ENCODE data around the gene PIP4K2C.

Gene PIP4K2C

DNA sequence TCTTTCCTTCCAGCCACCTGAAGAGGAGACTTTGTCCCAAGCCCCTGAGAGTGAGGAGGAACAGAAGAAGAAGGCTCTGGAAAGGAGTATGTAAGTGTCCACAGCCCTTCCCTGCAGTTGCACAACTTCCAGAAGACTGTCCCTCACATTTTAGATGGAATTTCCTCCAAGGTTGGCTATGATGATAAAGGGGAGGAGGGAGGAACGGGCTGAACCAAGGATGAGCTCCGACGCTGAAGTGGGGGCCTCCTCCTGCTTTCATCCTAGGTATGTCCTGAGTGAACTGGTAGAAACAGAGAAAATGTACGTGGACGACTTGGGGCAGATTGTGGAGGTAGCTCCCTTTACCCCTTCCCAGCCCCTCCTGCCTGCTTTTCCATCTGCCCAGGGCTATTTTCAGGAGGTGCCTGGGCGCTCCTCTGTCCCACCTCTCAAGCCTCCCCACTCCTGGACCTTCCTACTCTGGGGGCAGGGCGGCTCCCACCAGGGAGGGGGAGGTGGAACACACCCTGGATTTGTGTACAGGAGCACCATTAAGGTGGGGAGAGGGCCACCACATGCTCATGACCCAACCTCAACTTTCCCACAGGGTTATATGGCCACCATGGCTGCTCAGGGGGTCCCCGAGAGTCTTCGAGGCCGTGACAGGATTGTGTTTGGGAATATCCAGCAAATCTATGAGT, 22.6 kb downstream of the PIP4K2C start:
- ATAC-seq (ENCODE audit: low read depth) (no peak), DNase-seq (ENCODE audit: low spot score) (no peak)
- no peaks in the 10 kb centered on the region for H3K4me1 ChIP-seq (ENCODE audit: insufficient read depth, poor library complexity, severe bottlenecking)
- TF ChIP-seq, protein P1, sequence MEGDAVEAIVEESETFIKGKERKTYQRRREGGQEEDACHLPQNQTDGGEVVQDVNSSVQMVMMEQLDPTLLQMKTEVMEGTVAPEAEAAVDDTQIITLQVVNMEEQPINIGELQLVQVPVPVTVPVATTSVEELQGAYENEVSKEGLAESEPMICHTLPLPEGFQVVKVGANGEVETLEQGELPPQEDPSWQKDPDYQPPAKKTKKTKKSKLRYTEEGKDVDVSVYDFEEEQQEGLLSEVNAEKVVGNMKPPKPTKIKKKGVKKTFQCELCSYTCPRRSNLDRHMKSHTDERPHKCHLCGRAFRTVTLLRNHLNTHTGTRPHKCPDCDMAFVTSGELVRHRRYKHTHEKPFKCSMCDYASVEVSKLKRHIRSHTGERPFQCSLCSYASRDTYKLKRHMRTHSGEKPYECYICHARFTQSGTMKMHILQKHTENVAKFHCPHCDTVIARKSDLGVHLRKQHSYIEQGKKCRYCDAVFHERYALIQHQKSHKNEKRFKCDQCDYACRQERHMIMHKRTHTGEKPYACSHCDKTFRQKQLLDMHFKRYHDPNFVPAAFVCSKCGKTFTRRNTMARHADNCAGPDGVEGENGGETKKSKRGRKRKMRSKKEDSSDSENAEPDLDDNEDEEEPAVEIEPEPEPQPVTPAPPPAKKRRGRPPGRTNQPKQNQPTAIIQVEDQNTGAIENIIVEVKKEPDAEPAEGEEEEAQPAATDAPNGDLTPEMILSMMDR (IDR thresholded peaks at IDR 0.05; ENCODE audit: poor library complexity, severe bottlenecking), result no peak
- H3K4me3 ChIP-seq (ENCODE audit: severe bottlenecking), result no peak overlapping the region
- H3K27ac ChIP-seq (ENCODE audit: poor library complexity, severe bottlenecking), result no peak overlapping the region
- H3K27me3 ChIP-seq (ENCODE audit: insufficient read depth, poor library complexity, severe bottlenecking), result no peaks in the 10 kb centered on the region
- H3K9me3 ChIP-seq (ENCODE audit: severe bottlenecking), result no peaks in the 10 kb centered on the region
- no peaks in the 10 kb centered on the region for H3K36me3 ChIP-seq (ENCODE audit: low read depth)

- ATAC-seq (ENCODE audit: low read depth) (no peak), DNase-seq (ENCODE audit: low spot score) (no peak)
These were observed 23.4 kb downstream of the PIP4K2C start for GRCh38 chr12:57614178-57614947.

GRCh38 chr12:57614948-57615500, 24.0 kb downstream of the PIP4K2C start:
- DNase-seq (ENCODE audit: low spot score), result no peak
- Histone ChIP-seq H3K9me3 (ENCODE audit: severe bottlenecking) (no peaks in the 10 kb centered on the region), H3K4me1 (ENCODE audit: insufficient read depth, poor library complexity, severe bottlenecking) (no peaks in the 10 kb centered on the region), H3K4me3 (ENCODE audit: severe bottlenecking) (no peak overlapping the region), H3K27me3 (ENCODE audit: insufficient read depth, poor library complexity, severe bottlenecking) (peaks cover 13% of the 10 kb centered on the region), H3K36me3 (ENCODE audit: low read depth) (no peaks in the 10 kb centered on the region), H3K27ac (ENCODE audit: poor library complexity, severe bottlenecking) (no peak overlapping the region)
- ATAC-seq (ENCODE audit: low read depth), result no peak
- TF ChIP-seq, protein P1 (IDR thresholded peaks at IDR 0.05; ENCODE audit: poor library complexity, severe bottlenecking), result no peak

More at GRCh38 chr12:57614178-57614947, 23.4 kb downstream of the PIP4K2C start:
- TF ChIP-seq, protein P1 (IDR thresholded peaks at IDR 0.05; ENCODE audit: poor library complexity, severe bottlenecking), result no peak
- no peaks in the 10 kb centered on the region for H3K4me1 ChIP-seq (ENCODE audit: insufficient read depth, poor library complexity, severe bottlenecking)
- H3K27ac ChIP-seq (ENCODE audit: poor library complexity, severe bottlenecking), result no peak overlapping the region
- H3K4me3 ChIP-seq (ENCODE audit: severe bottlenecking), result no peak overlapping the region
- H3K27me3 ChIP-seq (ENCODE audit: insufficient read depth, poor library complexity, severe bottlenecking), result peaks cover 6% of the 10 kb centered on the region
- no peaks in the 10 kb centered on the region for H3K36me3 ChIP-seq (ENCODE audit: low read depth)
- no peaks in the 10 kb centered on the region for H3K9me3 ChIP-seq (ENCODE audit: severe bottlenecking)

GRCh38 chr12:57615637-57616036, 24.6 kb downstream of the PIP4K2C start:
- TF ChIP-seq, protein P1 (IDR thresholded peaks at IDR 0.05; ENCODE audit: poor library complexity, severe bottlenecking), result no peak
- H3K4me1 ChIP-seq (ENCODE audit: insufficient read depth, poor library complexity, severe bottlenecking), result no peaks in the 10 kb centered on the region
- H3K9me3 ChIP-seq (ENCODE audit: severe bottlenecking), result no peaks in the 10 kb centered on the region
- ATAC-seq (ENCODE audit: low read depth), result no peak
- H3K4me3 ChIP-seq (ENCODE audit: severe bottlenecking), result no peak overlapping the region
- no peak for DNase-seq (ENCODE audit: low spot score)
- H3K36me3 ChIP-seq (ENCODE audit: low read depth), result no peaks in the 10 kb centered on the region
- H3K27me3 ChIP-seq (ENCODE audit: insufficient read depth, poor library complexity, severe bottlenecking), result peaks cover 19% of the 10 kb centered on the region
- no peak overlapping the region for H3K27ac ChIP-seq (ENCODE audit: poor library complexity, severe bottlenecking)
